ENCODE results near the gene TEX19. TPM values are rescaled to one million over a fixed set of nuclear protein-coding genes. Genes with fewer than 3 reads are reported as not detected.

The TEX19 gene
- total RNA-seq, 1 donor from 2014 or later: not detected

- POLR2A ChIA-PET: no interaction called here
- Mint-ChIP-seq H3K36me3 (ENCODE audit: low read depth) (no peaks in the 10 kb centered on the region), H3K27me3 (peaks cover 10% of the 10 kb centered on the region), H3K9me3 (no peaks in the 10 kb centered on the region), H3K27ac (no peak overlapping the region), H3K4me3 (no peak overlapping the region), H3K4me1 (no peaks in the 10 kb centered on the region)
- DNase-seq: no peak
- intact Hi-C loops (cut with micrococcal nuclease): no loop called here
- ATAC-seq (ENCODE audit: low read depth): no peak
- TF ChIP-seq CTCF (IDR thresholded peaks at IDR 0.05): no peak
- CTCF ChIA-PET: no interaction called here
These were observed 16.5 kb upstream of the TEX19 start for GRCh38 chr17:82342361-82343079.

- no peak for TF ChIP-seq CTCF (IDR thresholded peaks at IDR 0.05)
- no peak overlapping the region for H3K4me3 Mint-ChIP-seq
- H3K27ac Mint-ChIP-seq: no peak overlapping the region
- no peak for DNase-seq
- intact Hi-C loops (cut with micrococcal nuclease): no loop called here
- ATAC-seq (ENCODE audit: low read depth): no peak
- POLR2A ChIA-PET: interaction anchor here (0.6 to 0.7 kb wide), 2 partner anchors 116 to 294 kb away, joined by 3 to 6 read pairs; no protein-coding TSS in a partner anchor
- H3K27me3 Mint-ChIP-seq: peaks cover 10% of the 10 kb centered on the region
- H3K36me3 Mint-ChIP-seq (ENCODE audit: low read depth): no peaks in the 10 kb centered on the region
- no peaks in the 10 kb centered on the region for H3K9me3 Mint-ChIP-seq
- H3K4me1 Mint-ChIP-seq: no peaks in the 10 kb centered on the region
- CTCF ChIA-PET: interaction anchor here (0.7 kb wide), 1 partner anchor 11 kb away, joined by 3 read pairs; no protein-coding TSS in a partner anchor
These were observed 15.5 kb upstream of the TEX19 start for GRCh38 chr17:82343560-82343959.

GRCh38 chr17:82344175-82344907 is 14.7 kb upstream of the TEX19 start:
- Mint-ChIP-seq H3K4me3 (no peak overlapping the region), H3K4me1 (no peaks in the 10 kb centered on the region), H3K9me3 (no peaks in the 10 kb centered on the region), H3K27me3 (peaks cover 10% of the 10 kb centered on the region), H3K27ac (no peak overlapping the region), H3K36me3 (ENCODE audit: low read depth) (no peaks in the 10 kb centered on the region)
- DNase-seq (no peak), ATAC-seq (ENCODE audit: low read depth) (no peak)
- intact Hi-C loops (cut with micrococcal nuclease): no loop called here
- TF ChIP-seq CTCF (IDR thresholded peaks at IDR 0.05): no peak
- CTCF ChIA-PET: interaction anchor here (0.7 kb wide), 1 partner anchor 12 kb away, joined by 3 read pairs; no protein-coding TSS in a partner anchor
- POLR2A ChIA-PET: interaction anchor here (0.5 to 0.7 kb wide), 3 partner anchors 8 to 294 kb away, joined by 3 to 6 read pairs (median 5); no protein-coding TSS in a partner anchor

GRCh38 chr17:82345151-82345976 is 13.7 kb upstream of the TEX19 start:
- TF ChIP-seq CTCF (IDR thresholded peaks at IDR 0.05): no peak
- H3K4me3 Mint-ChIP-seq: no peak overlapping the region
- H3K4me1 Mint-ChIP-seq: no peaks in the 10 kb centered on the region
- DNase-seq: no peak
- ChIA-PET CTCF (no interaction called here), POLR2A (no interaction called here)
- H3K9me3 Mint-ChIP-seq: no peaks in the 10 kb centered on the region
- H3K27me3 Mint-ChIP-seq: peaks cover 14% of the 10 kb centered on the region
- ATAC-seq (ENCODE audit: low read depth): no peak
- intact Hi-C loops (cut with micrococcal nuclease): no loop called here
- no peak overlapping the region for H3K27ac Mint-ChIP-seq
- H3K36me3 Mint-ChIP-seq (ENCODE audit: low read depth): no peaks in the 10 kb centered on the region
